Spleen (tissue), 11 donors: Measurements from ENCODE around the gene CCDC61. TPM values are rescaled to one million over a fixed set of nuclear protein-coding genes. Genes with fewer than 3 reads are reported as not detected.
A peak's percentile ranks its signal among the peaks of the same experiment; 100 is the strongest.

Experiments
- DNase-seq: peaks from one replicate; pipeline ENCODE4 v3.0.0-alpha.2; 2020
- H3K27ac ChIP-seq, 8 donors: fragments of 200-600 bp; sonication (generic) in 7 of 8; 1 replicate in 4 of 8; 2 replicates in 4 of 8; pipeline versions ENCODE4 v1.5.0 to v1.8.0; 2016 to 2021; ENCODE audit warnings: inconsistent platforms in 4 of 8, mild to moderate bottlenecking in 4 of 8, moderate library complexity in 1 of 8
- H3K27me3 ChIP-seq, 7 donors: fragments of 200-600 bp; sonication (generic) in 6 of 7; replicated peaks in 1 of 7; 1 replicate in 4 of 7; 2 replicates in 3 of 7; pipeline versions ENCODE4 v1.5.0 to v1.8.0; 2016 to 2021; ENCODE audit warnings: inconsistent platforms in 3 of 7, mild to moderate bottlenecking in 1 of 7
- H3K36me3 ChIP-seq, 6 donors: fragments of 200-600 bp; sonication (generic) in 5 of 6; 1 replicate in 4 of 6; 2 replicates in 2 of 6; pipeline versions ENCODE4 v1.5.0 to v1.8.0; 2016 to 2021; ENCODE audit warnings: inconsistent platforms in 2 of 6
- H3K4me1 ChIP-seq, 6 donors: fragments of 200-600 bp; sonication (generic) in 5 of 6; 1 replicate in 3 of 6; 2 replicates in 3 of 6; pipeline versions ENCODE4 v1.5.0 to v1.8.0; 2016 to 2021; ENCODE audit warnings: inconsistent platforms in 3 of 6
- H3K4me3 ChIP-seq, 8 donors: fragments of 200-600 bp; sonication (generic) in 7 of 8; 1 replicate in 4 of 8; 2 replicates in 4 of 8; pipeline versions ENCODE4 v1.5.0 to v1.8.0; 2016 to 2021; ENCODE audit warnings: inconsistent platforms in 4 of 8, mild to moderate bottlenecking in 4 of 8, moderate library complexity in 2 of 8
- H3K9me3 ChIP-seq, 8 donors: fragments of 200-600 bp; sonication (generic) in 7 of 8; 1 replicate in 4 of 8; 2 replicates in 4 of 8; pipeline versions ENCODE4 v1.5.0 to v1.8.0; 2016 to 2021; ENCODE audit warnings: inconsistent platforms in 4 of 8
- CTCF ChIP-seq, 11 experiments: fragments of 200-600 bp in 7 of 11; fragments of 450-650 bp in 4 of 11; sonication (generic) in 4 of 11; IDR thresholded peaks in 8 of 11; conservative IDR thresholded peaks in 3 of 11; 1 replicate in 7 of 11; 2 replicates in 4 of 11; pipeline versions ENCODE4 v1.4.0 to v1.8.0; 2016 to 2021; ENCODE audit warnings: antibody characterized with exemption in 11 of 11, inconsistent platforms in 4 of 11, mild to moderate bottlenecking in 1 of 11
- POLR2A ChIP-seq, 3 donors: fragments of 450-650 bp; IDR thresholded peaks; one replicate each; pipeline ENCODE4 v1.5.1; 2017; ENCODE audit warnings: antibody characterized with exemption in 3 of 3, mild to moderate bottlenecking in 1 of 3
- POLR2AphosphoS5 ChIP-seq, 3 donors: sonication (generic); formaldehyde crosslinking; IDR thresholded peaks; one replicate each; pipeline ENCODE4 v1.5.1; 2017; ENCODE audit warnings: antibody characterized with exemption in 3 of 3
- WGBS, 5 donors: extraction: QIAGEN DNeasy Blood & Tissue Kit in 3 of 5; methylation state at CpG; one replicate each; pipeline versions ENCODE4 v1.1.5 to v1.1.7; 2013 to 2018; 5-methylcytosine and 5-hydroxymethylcytosine counted together
- intact Hi-C: fragments of 100-400 bp; cut with DNase I; formaldehyde crosslinking; loops from one replicate; pipeline ENCODE4 v1.15.0; 2023; ENCODE audit warnings: low total_unique reads
- polyA plus RNA-seq, 3 donors: library from polyadenylated mRNA; stranded (reverse); fragments of 200-250 nt; gene quantifications; one replicate each; pipeline ENCODE4 v1.2.1, GENCODE V29; 2013
- total RNA-seq, 7 donors: library from RNA; depleted of rRNA in 3 of 7; stranded (reverse); fragments of >200 nt in 3 of 7; fragmentation: NEBNext Ultra II Directional in 4 of 7; extraction: Animal tissue kit (Norgen Biotek cat#: 25700) in 4 of 7; gene quantifications; one replicate each; pipeline versions ENCODE4 v1.1.0 to v1.2.1, GENCODE V29; 2016 to 2021
- donor health status: healthy with polysubstance abuse.
- donor health status: DM: no; HTN: no; CAD: no; lungs with moderate emphysema.
- donor health status: DM: no; HTN: no; CAD: no.
- donor health status: Bipolar disorder and iron deficiency.
- donor health status: healthy.
- donor health status: DM: no; HTN: no; CAD: no.
- donor health status: DM: yes; HTN: yes; CAD: no.

Gene CCDC61
- total and polyA plus RNA-seq, 10 donors: 5.0 to 24.6 (median 16.7) TPM

DNA sequence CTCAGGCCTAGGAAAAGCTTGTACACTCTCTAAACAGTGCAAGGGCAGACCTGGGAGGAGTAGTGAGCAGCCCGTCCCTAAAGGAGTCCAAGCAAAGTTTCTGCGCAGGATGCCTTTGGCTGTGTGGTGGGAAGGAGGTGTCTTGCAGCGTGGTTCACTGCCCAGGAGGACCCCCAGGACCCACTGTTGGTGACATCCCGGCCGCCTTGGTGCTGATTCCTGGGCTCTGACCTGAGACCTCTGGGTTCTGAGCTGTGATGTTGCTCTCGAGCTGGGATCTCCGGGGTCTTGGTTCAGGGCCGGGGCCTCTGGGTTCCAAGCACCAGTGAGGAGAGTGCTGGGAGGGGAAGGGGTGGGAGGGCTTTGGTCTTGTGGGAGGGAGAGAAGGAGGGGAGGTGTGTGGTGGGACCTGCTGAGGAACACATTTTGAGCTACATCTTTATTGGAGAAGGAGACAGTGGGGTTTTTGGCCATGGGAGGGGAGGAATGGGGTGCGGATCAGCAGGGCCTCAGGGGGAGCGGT, 23.5 kb downstream of the CCDC61 start:
- DNase-seq: no peak
- Histone ChIP-seq H3K4me3 (no peak overlapping the region), H3K27ac (peak overlapping the region in 2 of 8 donors; percentile 51 to 93), H3K9me3 (no peaks in the 10 kb centered on the region), H3K36me3 (peaks cover 0 to 20% (median 2%) of the 10 kb centered on the region in 6 donors), H3K27me3 (peaks cover 3 to 51% (median 34%) of the 10 kb centered on the region in 7 donors), H3K4me1 (peaks cover 0 to 46% (median 30%) of the 10 kb centered on the region in 6 donors)
- WGBS, 5 donors: 84 to 98% (median 94%) methylated on average over 6 to 10 of the region's 10 CpGs
- no peak for TF ChIP-seq POLR2AphosphoS5 (IDR thresholded peaks at IDR 0.05)
- TF ChIP-seq CTCF (IDR thresholded peaks at IDR 0.05 in 8 of 11, conservative IDR thresholded peaks at IDR 0.05 in 3 of 11): no peak
- TF ChIP-seq POLR2A (IDR thresholded peaks at IDR 0.05): no peak
- intact Hi-C loops: loop anchor here (10.0 kb wide), 1 partner anchor 94 kb away; no protein-coding TSS in a partner anchor

DNA sequence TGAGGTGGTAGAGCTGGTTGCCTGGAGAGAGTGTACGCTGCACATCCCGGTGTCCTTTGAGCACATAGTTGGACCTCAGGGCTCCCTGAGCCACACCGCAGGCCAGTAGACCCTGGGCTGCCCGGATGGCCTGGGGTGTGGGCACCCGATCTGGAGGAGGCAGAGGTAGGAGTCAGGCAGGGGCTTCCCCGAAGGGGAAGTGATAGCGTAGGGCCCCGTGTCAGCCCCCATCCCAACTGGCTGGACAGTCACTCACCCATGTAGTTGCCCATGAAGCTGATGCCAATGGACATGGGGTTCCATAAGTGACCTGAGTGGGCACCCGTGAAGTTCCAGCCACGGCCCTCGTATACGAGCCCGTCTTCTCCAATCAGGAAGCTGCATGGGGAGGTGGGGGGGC, 24.0 kb downstream of the CCDC61 start:
- Histone ChIP-seq H3K27ac (peak overlapping the region in 2 of 8 donors; percentile 51 to 93), H3K9me3 (no peaks in the 10 kb centered on the region), H3K36me3 (peaks cover 0 to 20% (median 2%) of the 10 kb centered on the region in 6 donors), H3K4me3 (no peak overlapping the region), H3K27me3 (peaks cover 3 to 51% (median 39%) of the 10 kb centered on the region in 7 donors), H3K4me1 (peaks cover 0 to 46% (median 30%) of the 10 kb centered on the region in 6 donors)
- TF ChIP-seq POLR2AphosphoS5 (IDR thresholded peaks at IDR 0.05): no peak
- 79 to 88% (median 82%) methylated on average over 13 of the region's 13 CpGs for WGBS, 5 donors
- intact Hi-C loops: loop anchor here (10.0 kb wide), 1 partner anchor 94 kb away; no protein-coding TSS in a partner anchor
- DNase-seq: no peak

GRCh38 chr19:46020819-46021125, 25.5 kb downstream of the CCDC61 start:
- Histone ChIP-seq H3K27ac (peak overlapping the region in 3 of 8 donors; percentile 24 to 93 (median 87)), H3K36me3 (peaks cover 0 to 20% (median 2%) of the 10 kb centered on the region in 6 donors), H3K9me3 (no peaks in the 10 kb centered on the region), H3K27me3 (peaks cover 2 to 51% (median 25%) of the 10 kb centered on the region in 7 donors), H3K4me3 (peak overlapping the region in 1 of 8 donors; percentile 52), H3K4me1 (peaks cover 0 to 39% (median 16%) of the 10 kb centered on the region in 6 donors)
- intact Hi-C loops: no loop called here
- WGBS, 5 donors: 83 to 95% (median 92%) methylated on average over 6 to 7 of the region's 7 CpGs
- DNase-seq: no peak
- TF ChIP-seq POLR2AphosphoS5 (IDR thresholded peaks at IDR 0.05) (no peak), CTCF (IDR thresholded peaks at IDR 0.05 in 8 of 11, conservative IDR thresholded peaks at IDR 0.05 in 3 of 11) (no peak), POLR2A (IDR thresholded peaks at IDR 0.05) (no peak)

GRCh38 chr19:46021531-46022041, 26.3 kb downstream of the CCDC61 start:
- intact Hi-C loops: no loop called here
- TF ChIP-seq CTCF (IDR thresholded peaks at IDR 0.05 in 8 of 11, conservative IDR thresholded peaks at IDR 0.05 in 3 of 11) (no peak), POLR2AphosphoS5 (IDR thresholded peaks at IDR 0.05) (no peak), POLR2A (IDR thresholded peaks at IDR 0.05) (no peak)

More at GRCh38 chr19:46021531-46022041, 26.3 kb downstream of the CCDC61 start:
- 63 to 82% (median 74%) methylated on average over 11 of the region's 11 CpGs for WGBS, 5 donors
- Histone ChIP-seq H3K4me1 (peaks cover 0 to 39% (median 11%) of the 10 kb centered on the region in 6 donors), H3K27ac (peak overlapping the region in 6 of 8 donors; percentile 61 to 93 (median 86)), H3K27me3 (peaks cover 2 to 51% (median 21%) of the 10 kb centered on the region in 7 donors), H3K36me3 (peaks cover 0 to 20% (median 2%) of the 10 kb centered on the region in 6 donors), H3K4me3 (peak overlapping the region in 5 of 8 donors; percentile 21 to 52 (median 32)), H3K9me3 (no peaks in the 10 kb centered on the region)
- no peak for DNase-seq
